ENCODE results near the gene ABHD12. TPM values are rescaled to one million over a fixed set of nuclear protein-coding genes. Genes with fewer than 3 reads are reported as not detected.
A peak's percentile ranks its signal among the peaks of the same experiment; 100 is the strongest.

ABHD12 gene
- total RNA-seq, 4 donors from 2014 or later, result 41.6 to 75.8 (median 52.3) TPM

- Histone ChIP-seq H3K4me1 (peaks cover 20% of the 10 kb centered on the region), H3K36me3 (no peaks in the 10 kb centered on the region), H3K4me3 (no peak overlapping the region), H3K27me3 (no peaks in the 10 kb centered on the region), H3K27ac (no peak overlapping the region), H3K9me3 (no peaks in the 10 kb centered on the region)
- DNase-seq (ENCODE audit: low spot score in 2 of 2), result no peak
- no peak for TF ChIP-seq POLR2AphosphoS5 (IDR thresholded peaks at IDR 0.05)
- no peak for TF ChIP-seq EP300 (IDR thresholded peaks at IDR 0.05)
- TF ChIP-seq CTCF (IDR thresholded peaks at IDR 0.05), result peak; percentile 44 to 46
- no peak for TF ChIP-seq POLR2A (IDR thresholded peaks at IDR 0.05)
- 10% methylated on average over 5 of the region's 5 CpGs for WGBS
Observed at GRCh38 chr20:25399037-25399430, 8.4 kb upstream of the ABHD12 start.

- H3K4me3 ChIP-seq, result no peak overlapping the region
- WGBS, result 32% methylated on average over 4 of the region's 4 CpGs
- TF ChIP-seq POLR2A (IDR thresholded peaks at IDR 0.05), result no peak
- TF ChIP-seq EP300 (IDR thresholded peaks at IDR 0.05), result no peak
- no peak for TF ChIP-seq POLR2AphosphoS5 (IDR thresholded peaks at IDR 0.05)
- no peak for TF ChIP-seq CTCF (IDR thresholded peaks at IDR 0.05)
- peaks cover 20% of the 10 kb centered on the region for H3K4me1 ChIP-seq
- no peaks in the 10 kb centered on the region for H3K36me3 ChIP-seq
- H3K9me3 ChIP-seq, result no peaks in the 10 kb centered on the region
- no peak for DNase-seq (ENCODE audit: low spot score in 2 of 2)
- peak overlapping the region; percentile 9 for H3K27ac ChIP-seq
- no peaks in the 10 kb centered on the region for H3K27me3 ChIP-seq
Observed at GRCh38 chr20:25398376-25399036, 7.9 kb upstream of the ABHD12 start.

- Histone ChIP-seq H3K36me3 (no peaks in the 10 kb centered on the region), H3K9me3 (no peaks in the 10 kb centered on the region), H3K4me3 (no peak overlapping the region), H3K27me3 (no peaks in the 10 kb centered on the region), H3K4me1 (peaks cover 20% of the 10 kb centered on the region), H3K27ac (peak overlapping the region; percentile 34)
- no peak for DNase-seq (ENCODE audit: low spot score in 2 of 2)
- TF ChIP-seq CTCF (IDR thresholded peaks at IDR 0.05) (no peak), POLR2A (IDR thresholded peaks at IDR 0.05) (no peak), POLR2AphosphoS5 (IDR thresholded peaks at IDR 0.05) (no peak), EP300 (IDR thresholded peaks at IDR 0.05) (no peak)
- 47% methylated on average over 1 of the region's 1 CpG for WGBS
Observed at GRCh38 chr20:25397821-25398220, 7.2 kb upstream of the ABHD12 start.

- WGBS, result 73% methylated on average over 6 of the region's 6 CpGs
- peak overlapping the region; percentile 34 for H3K27ac ChIP-seq
- H3K4me1 ChIP-seq, result peaks cover 20% of the 10 kb centered on the region
- no peaks in the 10 kb centered on the region for H3K36me3 ChIP-seq
- H3K9me3 ChIP-seq, result no peaks in the 10 kb centered on the region
- TF ChIP-seq EP300 (IDR thresholded peaks at IDR 0.05) (no peak), POLR2AphosphoS5 (IDR thresholded peaks at IDR 0.05) (no peak), CTCF (IDR thresholded peaks at IDR 0.05) (no peak), POLR2A (IDR thresholded peaks at IDR 0.05) (no peak)
- no peak for DNase-seq (ENCODE audit: low spot score in 2 of 2)
- no peaks in the 10 kb centered on the region for H3K27me3 ChIP-seq
- no peak overlapping the region for H3K4me3 ChIP-seq
Observed at GRCh38 chr20:25397096-25397495, 6.5 kb upstream of the ABHD12 start.

GRCh38 chr20:25394996-25395395 lies 4.4 kb upstream of the ABHD12 start:
- Histone ChIP-seq H3K27ac (no peak overlapping the region), H3K4me3 (no peak overlapping the region), H3K36me3 (no peaks in the 10 kb centered on the region), H3K9me3 (no peaks in the 10 kb centered on the region), H3K4me1 (peaks cover 27% of the 10 kb centered on the region), H3K27me3 (no peaks in the 10 kb centered on the region)
- TF ChIP-seq POLR2AphosphoS5 (IDR thresholded peaks at IDR 0.05), result no peak
- TF ChIP-seq POLR2A (IDR thresholded peaks at IDR 0.05), result no peak
- no peak for TF ChIP-seq CTCF (IDR thresholded peaks at IDR 0.05)
- no peak for TF ChIP-seq EP300 (IDR thresholded peaks at IDR 0.05)
- no peak for DNase-seq (ENCODE audit: low spot score in 2 of 2)
- 88% methylated on average over 6 of the region's 6 CpGs for WGBS
